H9 (cell line): Measurements from ENCODE around the gene PTGS1. TPM values are rescaled to one million over a fixed set of nuclear protein-coding genes. Genes with fewer than 3 reads are reported as not detected.
"Not testable (repeated sequence)": the region's sequence is repeated elsewhere in the genome, so short reads cannot be mapped to it uniquely, and the experiment has no call there.

Experiments
- DNase-seq: peaks from one replicate; pipeline ENCODE4 v3.0.0-alpha.2; 2017
- H2AFZ ChIP-seq: one replicate; pipeline ENCODE4 v1.6.1; 2013; ENCODE audit warnings: mild to moderate bottlenecking, low read length, control low read depth, moderate library complexity
- H2AK5ac ChIP-seq: 2 replicates; pipeline ENCODE4 v1.6.1; 2013; ENCODE audit warnings: low read length, control low read depth, mixed read lengths; ENCODE audit not compliant: insufficient read length
- H2BK120ac ChIP-seq: one replicate; pipeline ENCODE4 v1.6.1; 2013; ENCODE audit warnings: low read depth, mild to moderate bottlenecking, low read length, control low read depth, inconsistent platforms; ENCODE audit not compliant: poor library complexity, severe bottlenecking
- H2BK12ac ChIP-seq: 2 replicates; pipeline ENCODE4 v1.6.1; 2013; ENCODE audit warnings: low read length, control low read depth, mixed read lengths, low read depth; ENCODE audit not compliant: insufficient read length
- H2BK15ac ChIP-seq: 2 replicates; pipeline ENCODE4 v1.6.1; 2013; ENCODE audit warnings: low read depth, low read length, control low read depth
- H2BK20ac ChIP-seq: one replicate; pipeline ENCODE4 v1.6.1; 2013; ENCODE audit warnings: low read depth, mild to moderate bottlenecking, low read length, control low read depth, inconsistent platforms; ENCODE audit not compliant: poor library complexity, severe bottlenecking
- H2BK5ac ChIP-seq: 2 replicates; pipeline ENCODE4 v1.6.1; 2013; ENCODE audit warnings: low read length, control low read depth, mixed read lengths; ENCODE audit not compliant: insufficient read length
- H3K14ac ChIP-seq: 2 replicates; pipeline ENCODE4 v1.6.1; 2013; ENCODE audit warnings: low read length, control low read depth; ENCODE audit not compliant: insufficient read depth
- H3K18ac ChIP-seq: 2 replicates; pipeline ENCODE4 v1.6.1; 2013; ENCODE audit warnings: low read depth, mild to moderate bottlenecking, mixed read lengths, low read length, control low read depth; ENCODE audit not compliant: insufficient read length
- H3K23ac ChIP-seq: 2 replicates; pipeline ENCODE4 v1.6.1; 2013; ENCODE audit warnings: low read length, control low read depth, mixed read lengths, low read depth; ENCODE audit not compliant: insufficient read length
- H3K23me2 ChIP-seq: 2 replicates; pipeline ENCODE4 v1.6.1; 2013; ENCODE audit warnings: low read depth, mild to moderate bottlenecking, mixed read lengths, low read length, control low read depth; ENCODE audit not compliant: insufficient read length, poor library complexity, severe bottlenecking
- H3K27ac ChIP-seq: 2 replicates; pipeline ENCODE4 v1.5.1; 2013; ENCODE audit warnings: low read length, control low read depth, mixed read lengths, low read depth; ENCODE audit not compliant: insufficient read length
- H3K27me3 ChIP-seq: 2 replicates; pipeline ENCODE4 v1.6.1; 2013; ENCODE audit warnings: low read length, control low read depth, inconsistent platforms; ENCODE audit not compliant: insufficient read depth
- H3K4ac ChIP-seq: 2 replicates; pipeline ENCODE4 v1.6.1; 2013; ENCODE audit warnings: low read depth, mild to moderate bottlenecking, control low read depth, inconsistent platforms, low read length, moderate library complexity
- H3K4me1 ChIP-seq: 2 replicates; pipeline ENCODE4 v1.6.1; 2013; ENCODE audit warnings: low read length, control low read depth, inconsistent platforms; ENCODE audit not compliant: insufficient read depth
- H3K4me2 ChIP-seq: 2 replicates; pipeline ENCODE4 v1.6.1; 2013; ENCODE audit warnings: low read length, control low read depth, mixed read lengths; ENCODE audit not compliant: insufficient read length, insufficient read depth
- H3K56ac ChIP-seq: 2 replicates; pipeline ENCODE4 v1.6.1; 2013; ENCODE audit warnings: low read depth, mild to moderate bottlenecking, mixed read lengths, low read length, control low read depth; ENCODE audit not compliant: insufficient read length
- H3K79me1 ChIP-seq: 2 replicates; pipeline ENCODE4 v1.6.1; 2013; ENCODE audit warnings: low read depth, mild to moderate bottlenecking, moderate library complexity, low read length, control low read depth, inconsistent platforms; ENCODE audit not compliant: insufficient read depth, poor library complexity, severe bottlenecking
- H3K79me2 ChIP-seq: 2 replicates; pipeline ENCODE4 v1.6.1; 2013; ENCODE audit warnings: low read length, control low read depth, inconsistent platforms; ENCODE audit not compliant: insufficient read depth
- H3K9ac ChIP-seq: 2 replicates; pipeline ENCODE4 v1.6.1; 2013; ENCODE audit warnings: low read length, control low read depth, mixed read lengths; ENCODE audit not compliant: insufficient read length; ENCODE audit errors: extremely low read depth
- H3K9me3 ChIP-seq: one replicate; pipeline ENCODE4 v1.6.1; 2013; ENCODE audit warnings: low read depth, low read length, inconsistent platforms; ENCODE audit not compliant: control insufficient read depth
- H3T11ph ChIP-seq: one replicate; pipeline ENCODE4 v1.6.1; 2013; ENCODE audit warnings: mild to moderate bottlenecking, low read length, control low read depth, inconsistent platforms
- H4K20me1 ChIP-seq: one replicate; pipeline ENCODE4 v1.6.1; 2013; ENCODE audit not compliant: control insufficient read depth, insufficient read length, insufficient read depth
- H4K5ac ChIP-seq: 2 replicates; pipeline ENCODE4 v1.6.1; 2013; ENCODE audit warnings: low read depth, mild to moderate bottlenecking, mixed read lengths, low read length, control low read depth; ENCODE audit not compliant: insufficient read length
- H4K8ac ChIP-seq: replicated peaks from 2 replicates; pipeline ENCODE4 v1.6.1; 2013; ENCODE audit warnings: low read length, control low read depth, mixed read lengths, low read depth; ENCODE audit not compliant: insufficient read length
- H4K91ac ChIP-seq: 2 replicates; pipeline ENCODE4 v1.6.1; 2013; ENCODE audit warnings: low read depth, mild to moderate bottlenecking, moderate library complexity, mixed read lengths, low read length, control low read depth; ENCODE audit not compliant: insufficient read length
- H3K27ac Mint-ChIP-seq, 3 experiments: 2 replicates in 2 of 3; 3 replicates in 1 of 3; pipeline ENCODE4 v1.8.0; 2020 to 2021; ENCODE audit warnings: mixed read lengths in 3 of 3, mild to moderate bottlenecking in 1 of 3, moderate library complexity in 1 of 3
- H3K27me3 Mint-ChIP-seq: 2 replicates; pipeline ENCODE4 v1.8.0; 2021; ENCODE audit warnings: low read depth, mild to moderate bottlenecking, moderate library complexity, mixed read lengths
- H3K36me3 Mint-ChIP-seq, 3 experiments: 2 replicates in 2 of 3; 3 replicates in 1 of 3; pipeline ENCODE4 v1.8.0; 2020 to 2021; ENCODE audit warnings: low read depth in 3 of 3, mixed read lengths in 3 of 3; ENCODE audit not compliant: insufficient read depth in 1 of 3
- H3K4me1 Mint-ChIP-seq, 2 experiments: 2 replicates each; pipeline ENCODE4 v1.8.0; 2020; ENCODE audit warnings: mixed read lengths in 2 of 2
- H3K4me3 Mint-ChIP-seq, 2 experiments: 2 replicates in 1 of 2; 3 replicates in 1 of 2; pipeline ENCODE4 v1.8.0; 2020 to 2021; ENCODE audit warnings: mild to moderate bottlenecking in 2 of 2, mixed read lengths in 2 of 2, moderate library complexity in 1 of 2
- H3K9me3 Mint-ChIP-seq, 2 experiments: 2 replicates in 1 of 2; 3 replicates in 1 of 2; pipeline ENCODE4 v1.8.0; 2020; ENCODE audit warnings: mild to moderate bottlenecking in 2 of 2, mixed read lengths in 2 of 2, moderate library complexity in 1 of 2
- WGBS: extraction: QIAGEN DNeasy Blood & Tissue Kit; methylation state at CpG from one replicate; pipeline ENCODE4 v1.1.7; 2013; ENCODE audit warnings: missing lambda C conversion rate, low lambda C conversion rate, mixed read lengths; ENCODE audit not compliant: insufficient read length; ENCODE audit errors: extremely low coverage; 5-methylcytosine and 5-hydroxymethylcytosine counted together
- total RNA-seq: library from RNA; stranded (reverse); gene quantifications from 2 replicates; pipeline ENCODE4 v1.2.1, GENCODE V29; 2021
- TF ChIP-seq, protein P1 (sequence below): fragments of 200-600 bp; sonication (generic); conservative IDR thresholded peaks from 3 replicates; pipeline ENCODE4 v1.8.0; 2021; ENCODE audit warnings: antibody characterized with exemption, mild to moderate bottlenecking

PTGS1 gene
- total RNA-seq, 1 experiment from 2014 or later: 1.3 TPM

DNA sequence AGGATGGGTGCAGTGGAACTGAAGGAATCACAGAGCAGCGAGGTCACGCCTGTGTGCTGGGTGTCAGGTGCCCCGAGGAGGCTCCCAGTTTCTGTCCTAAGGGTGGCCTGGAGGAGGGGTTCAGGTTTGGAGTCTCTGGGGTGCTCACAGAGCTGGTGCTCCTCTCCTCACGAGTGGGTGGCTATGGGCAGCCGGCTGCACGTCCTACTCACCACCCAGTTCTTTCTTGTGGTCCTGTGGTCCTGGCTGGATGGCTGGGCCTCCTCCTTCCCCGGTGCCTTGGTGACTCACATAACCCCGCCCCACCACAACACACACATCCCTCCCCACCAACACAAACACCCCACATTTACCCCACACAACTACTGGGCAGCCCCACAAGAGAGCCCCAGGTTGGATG lies 9.9 kb upstream of the PTGS1 start:
- H3K27me3 Mint-ChIP-seq: peaks cover 18% of the 10 kb centered on the region
- H3K36me3 Mint-ChIP-seq: no peaks in the 10 kb centered on the region
- H3K4me1 Mint-ChIP-seq: no peaks in the 10 kb centered on the region; a peak in 1 of 4 replicates
- 0 out of 5 replicates have a peak, but pooled peaks cover 0 to 2% of the 10 kb centered on the region in 2 experiments for H3K9me3 Mint-ChIP-seq
- H2BK12ac ChIP-seq: no peak overlapping the region
- H3K56ac ChIP-seq: no peak overlapping the region
- H3K23ac ChIP-seq: no peak overlapping the region
- no peak overlapping the region for H2AK5ac ChIP-seq
- H4K20me1 ChIP-seq: no peaks in the 10 kb centered on the region
- no peaks in the 10 kb centered on the region for H3K4me1 ChIP-seq
- no peak overlapping the region for H3K27ac ChIP-seq
- no peak overlapping the region for H2AFZ ChIP-seq
- no peaks in the 10 kb centered on the region for H3K9me3 ChIP-seq
- DNase-seq: no peak
- no peak overlapping the region for H3K27ac Mint-ChIP-seq
- no peak overlapping the region for H4K91ac ChIP-seq
- H3K18ac ChIP-seq: no peak overlapping the region
- WGBS: no CpG with 5 or more reads among the region's 8 CpGs
- no peak overlapping the region for H4K8ac ChIP-seq
- no peak overlapping the region for H4K5ac ChIP-seq
- H3T11ph ChIP-seq: no peak overlapping the region
- no peak overlapping the region for H3K4ac ChIP-seq
- H3K4me2 ChIP-seq: no peak overlapping the region
- no peak overlapping the region for H2BK15ac ChIP-seq
- no peaks in the 10 kb centered on the region for H3K27me3 ChIP-seq
- TF ChIP-seq, protein P1, sequence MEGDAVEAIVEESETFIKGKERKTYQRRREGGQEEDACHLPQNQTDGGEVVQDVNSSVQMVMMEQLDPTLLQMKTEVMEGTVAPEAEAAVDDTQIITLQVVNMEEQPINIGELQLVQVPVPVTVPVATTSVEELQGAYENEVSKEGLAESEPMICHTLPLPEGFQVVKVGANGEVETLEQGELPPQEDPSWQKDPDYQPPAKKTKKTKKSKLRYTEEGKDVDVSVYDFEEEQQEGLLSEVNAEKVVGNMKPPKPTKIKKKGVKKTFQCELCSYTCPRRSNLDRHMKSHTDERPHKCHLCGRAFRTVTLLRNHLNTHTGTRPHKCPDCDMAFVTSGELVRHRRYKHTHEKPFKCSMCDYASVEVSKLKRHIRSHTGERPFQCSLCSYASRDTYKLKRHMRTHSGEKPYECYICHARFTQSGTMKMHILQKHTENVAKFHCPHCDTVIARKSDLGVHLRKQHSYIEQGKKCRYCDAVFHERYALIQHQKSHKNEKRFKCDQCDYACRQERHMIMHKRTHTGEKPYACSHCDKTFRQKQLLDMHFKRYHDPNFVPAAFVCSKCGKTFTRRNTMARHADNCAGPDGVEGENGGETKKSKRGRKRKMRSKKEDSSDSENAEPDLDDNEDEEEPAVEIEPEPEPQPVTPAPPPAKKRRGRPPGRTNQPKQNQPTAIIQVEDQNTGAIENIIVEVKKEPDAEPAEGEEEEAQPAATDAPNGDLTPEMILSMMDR: no peak
- H3K79me2 ChIP-seq: no peaks in the 10 kb centered on the region
- no peaks in the 10 kb centered on the region for H3K79me1 ChIP-seq
- H3K23me2 ChIP-seq: no peaks in the 10 kb centered on the region
- no peak overlapping the region for H3K9ac ChIP-seq
- no peak overlapping the region for H2BK5ac ChIP-seq
- H3K4me3 Mint-ChIP-seq: no peak overlapping the region
- H2BK120ac ChIP-seq: no peak overlapping the region
- no peak overlapping the region for H2BK20ac ChIP-seq
- no peak overlapping the region; the same call in 1 of the 2 replicates for H3K14ac ChIP-seq

DNA sequence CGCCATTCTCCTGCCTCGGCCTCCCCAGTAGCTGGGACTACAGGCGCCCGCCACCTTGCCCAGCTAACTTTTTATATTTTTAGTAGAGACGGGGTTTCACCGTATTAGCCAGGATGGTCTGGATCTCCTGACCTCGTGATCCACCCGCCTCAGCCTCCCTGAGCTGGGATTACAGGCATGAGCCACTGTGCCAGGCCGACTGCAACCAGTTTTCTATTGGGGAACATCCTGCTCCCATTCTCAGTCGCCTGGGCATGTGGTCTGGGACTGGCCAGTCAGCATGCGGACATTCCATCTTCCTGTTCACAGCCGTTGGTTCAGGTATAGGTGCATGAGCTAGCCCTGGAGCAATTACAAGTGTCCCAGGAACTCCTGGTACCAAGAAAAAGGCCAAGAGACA lies 7.7 kb upstream of the PTGS1 start:
- not testable (repeated sequence) for DNase-seq, H3K4me2 ChIP-seq, H2BK20ac ChIP-seq, H3K9me3 Mint-ChIP-seq, H3K27ac ChIP-seq, H2AFZ ChIP-seq, H2BK15ac ChIP-seq, H3K4me1 Mint-ChIP-seq, H3K23ac ChIP-seq, H3K27me3 Mint-ChIP-seq, H2BK5ac ChIP-seq, H4K5ac ChIP-seq, H3K9ac ChIP-seq, H3K4me1 ChIP-seq, H3T11ph ChIP-seq, H4K20me1 ChIP-seq, H3K27ac Mint-ChIP-seq, H3K18ac ChIP-seq, H2BK12ac ChIP-seq, H3K56ac ChIP-seq, H3K4ac ChIP-seq, H3K79me1 ChIP-seq, H3K4me3 Mint-ChIP-seq, H3K27me3 ChIP-seq, H3K9me3 ChIP-seq, H2BK120ac ChIP-seq, H4K91ac ChIP-seq, H4K8ac ChIP-seq, H3K79me2 ChIP-seq, H3K36me3 Mint-ChIP-seq, H2AK5ac ChIP-seq, H3K14ac ChIP-seq, H3K23me2 ChIP-seq
- no CpG with 5 or more reads among the region's 12 CpGs for WGBS
